ENCODE results near the gene PTEN.

PTEN gene

DNA sequence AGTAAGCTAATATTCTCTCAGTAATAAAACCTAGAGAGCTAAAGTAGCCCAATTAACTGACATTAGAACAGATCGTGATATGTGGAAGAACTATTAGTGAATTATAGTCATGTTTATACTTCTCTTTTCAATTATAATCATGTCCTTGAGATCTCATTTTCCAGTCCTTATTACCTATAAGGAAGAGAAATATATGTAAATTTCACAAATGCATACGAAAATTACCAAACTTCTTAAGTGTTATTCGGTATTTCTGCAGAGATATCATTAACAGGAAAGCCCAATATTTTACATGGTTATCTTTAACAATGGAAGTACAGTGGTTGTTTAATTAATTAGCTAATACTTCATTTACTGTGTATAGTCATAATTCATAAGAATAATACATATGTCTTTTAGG lies 110.7 kb downstream of the PTEN start:
- no peak overlapping the region for H3K27ac Mint-ChIP-seq
- no peaks in the 10 kb centered on the region for H3K27me3 Mint-ChIP-seq (ENCODE audit: low read depth, poor library complexity)

DNA sequence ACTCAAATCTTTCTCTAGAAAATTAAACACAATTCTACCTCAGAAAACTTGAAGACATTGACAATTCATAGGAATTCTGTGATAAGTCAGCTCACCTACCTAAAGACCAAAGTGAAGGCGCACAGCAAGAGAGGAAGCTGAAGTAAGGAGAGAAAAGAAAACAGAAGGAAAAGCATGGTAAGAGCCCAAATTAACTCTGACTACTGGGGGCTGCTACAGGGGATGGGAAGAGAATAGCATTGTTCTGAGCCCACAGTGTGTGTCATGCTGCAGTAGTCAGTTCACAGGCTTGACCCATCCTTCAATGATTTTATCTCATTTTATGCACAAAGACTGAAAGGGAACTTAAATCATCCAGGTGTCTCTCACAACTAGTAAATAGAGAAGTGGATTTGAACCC lies 111.3 kb downstream of the PTEN start:
- Mint-ChIP-seq H3K4me1 (peaks cover 8% of the 10 kb centered on the region), H3K9me3 (no peaks in the 10 kb centered on the region), H3K36me3 (ENCODE audit: low read depth) (no peaks in the 10 kb centered on the region), H3K4me3 (no peak overlapping the region), H3K27me3 (ENCODE audit: low read depth, poor library complexity) (no peaks in the 10 kb centered on the region), H3K27ac (no peak overlapping the region)
- no peak for DNase-seq
- TF ChIP-seq, protein P1, sequence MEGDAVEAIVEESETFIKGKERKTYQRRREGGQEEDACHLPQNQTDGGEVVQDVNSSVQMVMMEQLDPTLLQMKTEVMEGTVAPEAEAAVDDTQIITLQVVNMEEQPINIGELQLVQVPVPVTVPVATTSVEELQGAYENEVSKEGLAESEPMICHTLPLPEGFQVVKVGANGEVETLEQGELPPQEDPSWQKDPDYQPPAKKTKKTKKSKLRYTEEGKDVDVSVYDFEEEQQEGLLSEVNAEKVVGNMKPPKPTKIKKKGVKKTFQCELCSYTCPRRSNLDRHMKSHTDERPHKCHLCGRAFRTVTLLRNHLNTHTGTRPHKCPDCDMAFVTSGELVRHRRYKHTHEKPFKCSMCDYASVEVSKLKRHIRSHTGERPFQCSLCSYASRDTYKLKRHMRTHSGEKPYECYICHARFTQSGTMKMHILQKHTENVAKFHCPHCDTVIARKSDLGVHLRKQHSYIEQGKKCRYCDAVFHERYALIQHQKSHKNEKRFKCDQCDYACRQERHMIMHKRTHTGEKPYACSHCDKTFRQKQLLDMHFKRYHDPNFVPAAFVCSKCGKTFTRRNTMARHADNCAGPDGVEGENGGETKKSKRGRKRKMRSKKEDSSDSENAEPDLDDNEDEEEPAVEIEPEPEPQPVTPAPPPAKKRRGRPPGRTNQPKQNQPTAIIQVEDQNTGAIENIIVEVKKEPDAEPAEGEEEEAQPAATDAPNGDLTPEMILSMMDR (IDR thresholded peaks at IDR 0.05): no peak

More for the DNA sequence above, 110.7 kb downstream of the PTEN start:
- Mint-ChIP-seq H3K36me3 (ENCODE audit: low read depth) (no peaks in the 10 kb centered on the region), H3K9me3 (no peaks in the 10 kb centered on the region), H3K4me3 (no peak overlapping the region), H3K4me1 (peaks cover 8% of the 10 kb centered on the region)
- no peak for DNase-seq
- TF ChIP-seq, protein P1 (IDR thresholded peaks at IDR 0.05): no peak

DNA sequence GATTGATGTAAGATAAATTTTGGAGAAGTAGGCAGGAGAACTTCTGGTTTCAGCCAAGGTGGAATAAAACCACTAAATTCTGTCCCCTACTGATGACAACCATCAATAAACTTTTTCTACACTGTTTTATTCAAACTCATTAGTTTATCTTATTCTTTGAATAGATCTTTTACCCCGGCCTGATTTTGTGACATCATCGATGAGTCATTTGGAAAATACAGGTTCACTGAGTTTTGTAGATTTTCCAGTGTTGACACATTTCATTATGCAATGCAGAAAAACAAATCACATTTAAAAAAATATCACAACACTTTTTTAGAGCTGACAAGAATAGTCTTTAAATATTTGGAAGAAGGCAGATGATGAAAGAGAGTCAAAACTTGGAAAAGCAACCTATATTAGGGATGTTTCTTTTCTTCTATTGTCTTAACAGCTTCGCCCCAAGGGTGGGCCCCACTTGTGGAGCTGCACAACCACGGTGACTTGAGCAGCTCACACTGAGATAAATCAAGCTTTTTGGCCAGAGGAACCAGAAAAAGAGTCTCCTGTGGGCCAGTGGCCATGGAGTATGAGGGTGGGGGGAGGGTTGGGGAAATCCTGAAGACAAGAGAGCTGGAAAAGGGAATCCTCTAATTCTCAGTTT lies 112.8 kb downstream of the PTEN start:
- H3K9me3 Mint-ChIP-seq: no peaks in the 10 kb centered on the region
- no peak overlapping the region for H3K4me3 Mint-ChIP-seq
- no peak for DNase-seq
- TF ChIP-seq, protein P1 (IDR thresholded peaks at IDR 0.05): no peak
- H3K27ac Mint-ChIP-seq: no peak overlapping the region
- no peaks in the 10 kb centered on the region for H3K27me3 Mint-ChIP-seq (ENCODE audit: low read depth, poor library complexity)
- H3K36me3 Mint-ChIP-seq (ENCODE audit: low read depth): no peaks in the 10 kb centered on the region
- H3K4me1 Mint-ChIP-seq: peaks cover 8% of the 10 kb centered on the region

DNA sequence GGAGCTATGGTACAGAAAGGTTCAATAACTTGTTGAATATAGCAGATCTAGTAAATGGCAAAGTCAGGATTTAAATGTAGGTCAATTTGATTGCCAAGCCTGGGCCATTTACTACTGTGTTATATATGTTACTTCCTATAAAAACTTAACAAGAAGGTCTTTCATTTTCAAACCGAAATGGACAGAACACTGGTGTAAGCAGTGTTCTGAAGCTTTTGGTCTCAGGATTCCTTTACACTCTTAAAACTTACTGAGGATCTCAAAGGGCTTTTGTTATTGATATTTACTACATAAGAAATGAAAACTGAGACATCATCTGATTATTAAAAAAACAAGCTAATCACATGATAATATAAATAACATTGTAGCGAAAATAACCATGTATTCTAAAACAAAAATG lies 114.7 kb downstream of the PTEN start:
- H3K36me3 Mint-ChIP-seq (ENCODE audit: low read depth): no peaks in the 10 kb centered on the region
- H3K27me3 Mint-ChIP-seq (ENCODE audit: low read depth, poor library complexity): no peaks in the 10 kb centered on the region
- H3K4me3 Mint-ChIP-seq: no peak overlapping the region
- H3K27ac Mint-ChIP-seq: no peak overlapping the region
- TF ChIP-seq, protein P1 (IDR thresholded peaks at IDR 0.05): no peak
- H3K9me3 Mint-ChIP-seq: peaks cover 3% of the 10 kb centered on the region
- no peak for DNase-seq
- H3K4me1 Mint-ChIP-seq: peaks cover 8% of the 10 kb centered on the region

DNA sequence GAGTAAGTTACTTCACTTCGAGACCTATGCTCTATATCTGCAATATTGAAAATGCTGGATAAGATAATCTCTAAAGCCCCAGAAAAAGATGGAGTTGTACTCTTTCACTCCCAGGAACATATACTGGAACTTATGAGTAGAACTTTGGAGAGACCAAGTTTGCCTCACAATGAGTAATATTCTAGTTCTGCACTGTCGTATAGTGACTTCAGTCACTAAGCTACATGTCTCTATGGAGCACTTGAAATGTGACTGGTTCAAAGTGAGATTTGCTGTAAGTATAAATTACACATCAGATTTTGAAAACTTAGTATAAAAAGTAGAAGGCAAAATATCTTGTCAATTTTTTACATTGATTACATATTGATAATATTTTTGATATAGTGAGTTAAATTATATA lies 116.4 kb downstream of the PTEN start:
- Mint-ChIP-seq H3K36me3 (ENCODE audit: low read depth) (no peaks in the 10 kb centered on the region), H3K9me3 (peaks cover 3% of the 10 kb centered on the region), H3K27me3 (ENCODE audit: low read depth, poor library complexity) (no peaks in the 10 kb centered on the region), H3K4me3 (no peak overlapping the region), H3K27ac (no peak overlapping the region), H3K4me1 (peaks cover 8% of the 10 kb centered on the region)
- TF ChIP-seq, protein P1 (IDR thresholded peaks at IDR 0.05): no peak
- no peak for DNase-seq

DNA sequence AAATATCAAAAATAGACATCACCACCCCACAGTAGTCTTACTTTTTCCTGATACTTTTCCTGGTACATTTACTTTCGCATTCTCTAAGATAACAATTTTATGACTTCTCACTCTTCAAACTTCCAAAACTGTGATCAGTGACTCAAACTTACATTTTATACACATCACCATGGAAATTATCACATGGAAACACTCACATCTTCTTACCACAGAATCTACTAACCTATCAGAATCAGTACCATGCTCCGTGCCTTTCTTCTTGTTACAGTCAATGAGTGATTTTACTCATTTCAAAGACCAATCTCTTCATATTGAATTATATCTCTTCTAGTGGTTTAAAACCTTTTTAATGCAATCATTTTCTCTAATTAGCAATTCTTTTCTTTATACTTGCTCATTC lies 120.3 kb downstream of the PTEN start:
- TF ChIP-seq, protein P1 (IDR thresholded peaks at IDR 0.05): no peak
- H3K27ac Mint-ChIP-seq: no peak overlapping the region
- no peaks in the 10 kb centered on the region for H3K27me3 Mint-ChIP-seq (ENCODE audit: low read depth, poor library complexity)
- H3K4me3 Mint-ChIP-seq: no peak overlapping the region
- no peaks in the 10 kb centered on the region for H3K4me1 Mint-ChIP-seq
- H3K36me3 Mint-ChIP-seq (ENCODE audit: low read depth): no peaks in the 10 kb centered on the region
- DNase-seq: no peak
- peaks cover 3% of the 10 kb centered on the region for H3K9me3 Mint-ChIP-seq

Measured in nephron progenitor cell (in vitro differentiated cells).